ENCODE results near the gene TXNDC16. TPM values are rescaled to one million over a fixed set of nuclear protein-coding genes. Genes with fewer than 3 reads are reported as not detected.

The TXNDC16 gene
- total and polyA plus RNA-seq, 9 of the 15 experiments (the other 6 are each of a cell fraction or from before 2014, with no cell fraction given): 1.8 to 6.2 (median 4.9) TPM

DNA sequence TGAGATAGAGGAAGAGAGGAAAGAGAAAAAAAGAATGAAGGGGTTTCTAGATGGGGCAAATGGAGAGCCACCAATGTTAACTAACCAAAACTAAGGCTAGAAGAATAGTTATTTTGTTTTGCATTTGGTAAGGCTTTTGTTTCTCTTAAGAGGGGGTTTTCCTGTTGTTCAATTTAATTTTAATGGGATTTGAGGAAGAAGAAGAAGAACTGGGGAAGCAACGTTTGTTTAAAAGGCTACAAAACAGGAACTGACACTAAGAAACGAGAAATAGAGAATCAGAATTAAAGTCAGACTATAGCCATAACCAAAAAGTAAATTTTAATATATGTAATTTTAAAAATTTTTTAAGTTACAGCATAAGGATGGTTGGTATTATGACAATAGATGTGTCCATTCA is 13.7 kb downstream of the TXNDC16 start:
- CTCF ChIA-PET (ENCODE audit: low intra/inter-chr PET ratio): no interaction called here
- BruUV-seq (replicated peaks): no TSS peak
- no peak overlapping the region for H2AFZ ChIP-seq (ENCODE audit: low read depth, low read length)
- H4K20me1 ChIP-seq (replicated peaks; ENCODE audit: control insufficient read depth, insufficient read depth, low read length): no peaks in the 10 kb centered on the region; the same call in 1 of the 2 replicates
- no peaks in the 10 kb centered on the region for H3K79me2 ChIP-seq (ENCODE audit: control insufficient read depth, insufficient read depth, low read length)
- no peaks in the 10 kb centered on the region for H3K9me1 ChIP-seq (ENCODE audit: control insufficient read depth, insufficient read depth, low read length)
- FAIRE-seq (no peak), ATAC-seq (no peak), DNase-seq (ENCODE audit: extremely low read depth in 1 of 4, low spot score in 3 of 4) (no peak)
- POLR2A ChIA-PET: no interaction called here
- H3K9ac ChIP-seq (ENCODE audit: insufficient read depth in 1 of 2, low read depth in 2 of 2, low read length in 2 of 2): no peak overlapping the region
- H3K27ac ChIP-seq (ENCODE audit: extremely low read depth, low read depth, low read length): no peak overlapping the region
- in situ Hi-C loops (cut with MboI) (no loop called here), intact Hi-C loops (cut with micrococcal nuclease) (no loop called here)
- no peak overlapping the region for H3K4me3 ChIP-seq
- TF ChIP-seq ZNF316 (IDR thresholded peaks at IDR 0.05) (no peak), ZNF347 (CRISPR knock-in tag; IDR thresholded peaks at IDR 0.05; ENCODE audit: low read depth) (no peak), HEY1 (CRISPR knock-in tag; IDR thresholded peaks at IDR 0.05; ENCODE audit: borderline replicate concordance) (no peak), ZNF696 (CRISPR knock-in tag; conservative IDR thresholded peaks at IDR 0.05) (no peak), ELF2 (CRISPR knock-in tag; IDR thresholded peaks at IDR 0.05) (no peak), ARHGAP35 (IDR thresholded peaks at IDR 0.05; ENCODE audit: partially characterized antibody) (no peak), CCAR2 (IDR thresholded peaks at IDR 0.05; ENCODE audit: low read depth, low read length) (no peak), SMAD2 (IDR thresholded peaks at IDR 0.05; ENCODE audit: low read depth, low read length) (no peak), RBM17 (IDR thresholded peaks at IDR 0.05; ENCODE audit: borderline replicate concordance, low read depth, low read length) (no peak), DIDO1 (tag; IDR thresholded peaks at IDR 0.05; ENCODE audit: low read depth) (no peak), ETS2 (tag; IDR thresholded peaks at IDR 0.05; ENCODE audit: borderline replicate concordance, poor library complexity, severe bottlenecking) (no peak), MAFF (IDR thresholded peaks at IDR 0.05; ENCODE audit: low read length) (no peak), POLR2G (IDR thresholded peaks at IDR 0.05; ENCODE audit: low read depth, low read length) (no peak), SMAD4 (CRISPR knock-in tag; conservative IDR thresholded peaks at IDR 0.05) (no peak), DACH1 (IDR thresholded peaks at IDR 0.05; ENCODE audit: partially characterized antibody) (no peak), ELF4 (CRISPR knock-in tag; IDR thresholded peaks at IDR 0.05) (no peak)
- TF ChIP-seq, protein P1, sequence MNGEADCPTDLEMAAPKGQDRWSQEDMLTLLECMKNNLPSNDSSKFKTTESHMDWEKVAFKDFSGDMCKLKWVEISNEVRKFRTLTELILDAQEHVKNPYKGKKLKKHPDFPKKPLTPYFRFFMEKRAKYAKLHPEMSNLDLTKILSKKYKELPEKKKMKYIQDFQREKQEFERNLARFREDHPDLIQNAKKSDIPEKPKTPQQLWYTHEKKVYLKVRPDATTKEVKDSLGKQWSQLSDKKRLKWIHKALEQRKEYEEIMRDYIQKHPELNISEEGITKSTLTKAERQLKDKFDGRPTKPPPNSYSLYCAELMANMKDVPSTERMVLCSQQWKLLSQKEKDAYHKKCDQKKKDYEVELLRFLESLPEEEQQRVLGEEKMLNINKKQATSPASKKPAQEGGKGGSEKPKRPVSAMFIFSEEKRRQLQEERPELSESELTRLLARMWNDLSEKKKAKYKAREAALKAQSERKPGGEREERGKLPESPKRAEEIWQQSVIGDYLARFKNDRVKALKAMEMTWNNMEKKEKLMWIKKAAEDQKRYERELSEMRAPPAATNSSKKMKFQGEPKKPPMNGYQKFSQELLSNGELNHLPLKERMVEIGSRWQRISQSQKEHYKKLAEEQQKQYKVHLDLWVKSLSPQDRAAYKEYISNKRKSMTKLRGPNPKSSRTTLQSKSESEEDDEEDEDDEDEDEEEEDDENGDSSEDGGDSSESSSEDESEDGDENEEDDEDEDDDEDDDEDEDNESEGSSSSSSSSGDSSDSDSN (IDR thresholded peaks at IDR 0.05; ENCODE audit: borderline replicate concordance in 1 of 2, low read depth in 2 of 2, low read length in 2 of 2): no peak
- TF ChIP-seq, protein P2, sequence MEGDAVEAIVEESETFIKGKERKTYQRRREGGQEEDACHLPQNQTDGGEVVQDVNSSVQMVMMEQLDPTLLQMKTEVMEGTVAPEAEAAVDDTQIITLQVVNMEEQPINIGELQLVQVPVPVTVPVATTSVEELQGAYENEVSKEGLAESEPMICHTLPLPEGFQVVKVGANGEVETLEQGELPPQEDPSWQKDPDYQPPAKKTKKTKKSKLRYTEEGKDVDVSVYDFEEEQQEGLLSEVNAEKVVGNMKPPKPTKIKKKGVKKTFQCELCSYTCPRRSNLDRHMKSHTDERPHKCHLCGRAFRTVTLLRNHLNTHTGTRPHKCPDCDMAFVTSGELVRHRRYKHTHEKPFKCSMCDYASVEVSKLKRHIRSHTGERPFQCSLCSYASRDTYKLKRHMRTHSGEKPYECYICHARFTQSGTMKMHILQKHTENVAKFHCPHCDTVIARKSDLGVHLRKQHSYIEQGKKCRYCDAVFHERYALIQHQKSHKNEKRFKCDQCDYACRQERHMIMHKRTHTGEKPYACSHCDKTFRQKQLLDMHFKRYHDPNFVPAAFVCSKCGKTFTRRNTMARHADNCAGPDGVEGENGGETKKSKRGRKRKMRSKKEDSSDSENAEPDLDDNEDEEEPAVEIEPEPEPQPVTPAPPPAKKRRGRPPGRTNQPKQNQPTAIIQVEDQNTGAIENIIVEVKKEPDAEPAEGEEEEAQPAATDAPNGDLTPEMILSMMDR (IDR thresholded peaks at IDR 0.05 in 2 of 3, conservative IDR thresholded peaks at IDR 0.05 in 1 of 3; ENCODE audit: insufficient read depth in 2 of 3, low read depth in 1 of 3, low read length in 3 of 3): no peak
- no peaks in the 10 kb centered on the region for H3K9me3 ChIP-seq (replicated peaks; ENCODE audit: control insufficient read depth, insufficient read depth, low read depth, low read length)
- WGBS (ENCODE audit: insufficient coverage, low coverage, missing lambda C conversion rate): no CpG with 5 or more reads among the region's 2 CpGs
- peaks cover 33% of the 10 kb centered on the region; the same call in 1 of the 3 replicates for H3K36me3 ChIP-seq (ENCODE audit: control insufficient read depth, insufficient read depth, low read length)
- H3K27me3 ChIP-seq (ENCODE audit: control insufficient read depth in 2 of 2, insufficient read depth in 2 of 2, low read length in 2 of 2): no peaks in the 10 kb centered on the region
- no peak overlapping the region for H3K4me2 ChIP-seq (ENCODE audit: insufficient read depth, low read length)
- no peaks in the 10 kb centered on the region for H3K4me1 ChIP-seq (replicated peaks in 1 of 2; ENCODE audit: control insufficient read depth in 2 of 2, insufficient read depth in 2 of 2, low read length in 2 of 2)

Measured in K562 (cell line).